H1 (cell line): ENCODE results near the gene TUBA8. TPM values are rescaled to one million over a fixed set of nuclear protein-coding genes. Genes with fewer than 3 reads are reported as not detected.

Source experiments
- CREB1 ChIP-seq: IDR thresholded peaks from 2 replicates; pipeline ENCODE4 v1.6.1; 2012; ENCODE audit warnings: inconsistent platforms
- USF2 ChIP-seq: IDR thresholded peaks from 2 replicates; pipeline ENCODE4 v1.6.1; 2011; ENCODE audit warnings: low read length, improper control_type of control experiment
- polyA plus RNA-seq, 7 experiments: library from polyadenylated mRNA; depleted of rRNA in 3 of 7; stranded (reverse) in 5 of 7; unstranded in 2 of 7; fragments of >200 nt in 5 of 7; fragments of 200-250 nt in 2 of 7; gene quantifications; 1 replicate in 5 of 7; 2 replicates in 1 of 7; 4 replicates in 1 of 7; pipeline versions ENCODE4 v1.2.1 to v1.2.3, GENCODE V29; 2011 to 2013; ENCODE audit warnings: missing spikeins in 2 of 7, mixed read lengths in 2 of 7
- total RNA-seq: library from RNA; stranded (reverse); fragmentation: NEBNext Ultra II Directional; extraction: Animal tissue kit (Norgen Biotek cat#: 25700); gene quantifications from 2 replicates; pipeline ENCODE4 v1.2.1, GENCODE V29; 2021

Gene TUBA8
- total and polyA plus RNA-seq, 2 of the 8 experiments (the other 6 are each of a cell fraction or from before 2014, with no cell fraction given), result 1.0 to 4.0 TPM

GRCh38 chr22:18085188-18085587, 25.4 kb upstream of the TUBA8 start (continued):
- TF ChIP-seq USF2, result no peak
- no peak for TF ChIP-seq CREB1
